ENCODE data around the gene BNC2.

DNA sequence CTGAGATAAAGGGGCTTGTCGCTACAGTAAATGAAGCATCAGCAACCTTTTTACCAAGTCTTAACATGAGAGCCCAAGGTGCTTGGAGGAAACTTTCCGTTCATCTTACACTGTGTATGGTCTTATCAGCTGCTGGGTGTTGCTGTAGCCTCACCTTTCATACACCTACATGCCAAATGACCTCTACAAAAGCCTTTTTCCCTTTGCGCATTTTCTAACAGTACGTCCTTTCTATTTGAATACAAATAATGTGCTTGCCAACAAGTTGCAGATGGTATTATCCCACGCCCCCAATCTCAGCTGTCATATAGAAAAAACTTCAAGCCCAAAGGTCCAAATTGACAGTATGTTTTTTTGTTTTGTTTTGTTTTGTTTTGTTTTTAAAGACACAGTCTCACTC is 96.9 kb downstream of the BNC2 start:
- no peak for TF ChIP-seq GATA2 (IDR thresholded peaks at IDR 0.05; ENCODE audit: low read depth, low read length)
- no peak for TF ChIP-seq GATA3 (IDR thresholded peaks at IDR 0.05; ENCODE audit: low read depth, low read length)
